K562 (cell line): ENCODE measurements around the gene NDUFA13. TPM values are rescaled to one million over a fixed set of nuclear protein-coding genes. Genes with fewer than 3 reads are reported as not detected.
A peak's percentile ranks its signal among the peaks of the same experiment; 100 is the strongest.

Source experiments
- ATAC-seq: fragments of 200-7000 bp; cut with Tn5 transposase; 3 replicates; pipeline ENCODE4 v1.9.1; 2020; ENCODE audit warnings: moderate library complexity
- BruUV-seq: library from RNA; stranded (reverse); fragments of 400-500 nt; replicated peaks from 2 replicates; lab custom pipeline; 2021; lab: Mats Ljungman, UMichigan
- CTCF ChIA-PET: fragments of 300-600 bp; formaldehyde crosslinking; extraction: SDS; loops from one replicate; lab custom pipeline; 2021; ENCODE audit warnings: low intra/inter-chr PET ratio; lab: Yijun Ruan, JAX
- POLR2A ChIA-PET: fragments of 300-600, 350-650 bp; sonication (Branson Sonifier 250); formaldehyde crosslinking; extraction: SDS; loops from one replicate; lab custom pipeline; 2021; ENCODE audit warnings: antibody characterized with exemption, inconsistent platforms; lab: Yijun Ruan, JAX
- DNase-seq, 4 experiments: peaks; one replicate each; pipeline versions ENCODE4 v3.0.0 to v3.0.0-alpha.2; 2011 to 2018; ENCODE audit warnings: low spot score in 3 of 4, mixed read lengths in 3 of 4; ENCODE audit errors: extremely low read depth in 1 of 4
- FAIRE-seq: peaks from 2 replicates; lab custom pipeline; 2011; peaks lifted over from hg19 to GRCh38; lab: Jason Lieb, UNC
- H2AFZ ChIP-seq: 2 replicates; pipeline ENCODE4 v1.6.0; 2011; ENCODE audit warnings: low read depth, low read length, control low read depth, inconsistent platforms
- H3K27ac ChIP-seq: fragments of 200-600 bp; 3 replicates; pipeline ENCODE4 v1.8.0; 2011; ENCODE audit warnings: low read depth, mild to moderate bottlenecking, control low read depth, inconsistent platforms, low read length, moderate library complexity, mixed read lengths; ENCODE audit errors: extremely low read depth
- H3K27me3 ChIP-seq, 2 experiments: fragments of 300-600 bp in 1 of 2; 2 replicates in 1 of 2; 3 replicates in 1 of 2; pipeline versions ENCODE4 v1.6.0 to v1.8.0; 2011; ENCODE audit warnings: inconsistent platforms in 2 of 2, low read length in 2 of 2, mild to moderate bottlenecking in 1 of 2, mixed read lengths in 1 of 2, moderate library complexity in 1 of 2; ENCODE audit not compliant: control insufficient read depth in 2 of 2, insufficient read depth in 2 of 2
- H3K36me3 ChIP-seq: fragments of 300-600 bp; 3 replicates; pipeline ENCODE4 v1.8.0; 2011; ENCODE audit warnings: mild to moderate bottlenecking, low read length, inconsistent platforms; ENCODE audit not compliant: control insufficient read depth, insufficient read depth
- H3K4me1 ChIP-seq, 2 experiments: fragments of 200-600 bp in 1 of 2; replicated peaks in 1 of 2; 2 replicates in 1 of 2; 3 replicates in 1 of 2; pipeline versions ENCODE4 v1.5.1 to v1.8.0; 2011; ENCODE audit warnings: inconsistent platforms in 2 of 2, low read length in 2 of 2, mild to moderate bottlenecking in 1 of 2, mixed read lengths in 1 of 2, moderate library complexity in 1 of 2; ENCODE audit not compliant: control insufficient read depth in 2 of 2, insufficient read depth in 2 of 2
- H3K4me2 ChIP-seq: 2 replicates; pipeline ENCODE4 v1.6.1; 2011; ENCODE audit warnings: low read length, control low read depth, inconsistent platforms, mixed read lengths; ENCODE audit not compliant: insufficient read depth
- H3K4me3 ChIP-seq: fragments of 200-600 bp; sonication (generic), shearing (Covaris generic); 2 replicates; pipeline ENCODE4 v1.5.1; 2016; ENCODE audit warnings: control low read depth, inconsistent platforms
- H3K79me2 ChIP-seq: fragments of 200-600 bp; 3 replicates; pipeline ENCODE4 v1.8.0; 2011; ENCODE audit warnings: low read length, inconsistent platforms; ENCODE audit not compliant: control insufficient read depth, insufficient read depth
- H3K9ac ChIP-seq, 2 experiments: 2 replicates each; pipeline versions ENCODE4 v1.6.0 to v1.6.1; 2011; ENCODE audit warnings: low read depth in 2 of 2, low read length in 2 of 2, control low read depth in 1 of 2, inconsistent platforms in 1 of 2, mild to moderate bottlenecking in 1 of 2, mixed read lengths in 1 of 2; ENCODE audit not compliant: insufficient read depth in 1 of 2
- H3K9me1 ChIP-seq: one replicate; pipeline ENCODE4 v1.6.0; 2011; ENCODE audit warnings: inconsistent platforms, mild to moderate bottlenecking, low read length, moderate library complexity; ENCODE audit not compliant: control insufficient read depth, insufficient read depth
- H3K9me3 ChIP-seq: replicated peaks from 2 replicates; pipeline ENCODE4 v1.5.1; 2011; ENCODE audit warnings: low read depth, low read length, inconsistent platforms; ENCODE audit not compliant: control insufficient read depth, insufficient read depth
- H4K20me1 ChIP-seq: replicated peaks from 2 replicates; pipeline ENCODE4 v1.6.1; 2011; ENCODE audit warnings: low read length, inconsistent platforms, mixed read lengths; ENCODE audit not compliant: control insufficient read depth, insufficient read depth
- C11orf30 ChIP-seq: fragments of 450-650 bp; IDR thresholded peaks from 2 replicates; pipeline ENCODE4 v1.6.1; 2016; ENCODE audit warnings: low read depth, mild to moderate bottlenecking
- CREBBP ChIP-seq: IDR thresholded peaks from one replicate; pipeline ENCODE4 v1.6.1; 2012; ENCODE audit warnings: low read depth, mild to moderate bottlenecking, control low read depth, inconsistent platforms, low read length
- ELK1 ChIP-seq: sonication (generic); formaldehyde crosslinking; IDR thresholded peaks from 2 replicates; pipeline ENCODE4 v1.8.1; 2022; ENCODE audit warnings: missing genetic modification reagents
- GMEB1 ChIP-seq: fragments of 250-450 bp; sonication (Bioruptor Pico); IDR thresholded peaks from 2 replicates; pipeline ENCODE4 v1.4.0; 2020; ENCODE audit warnings: mild to moderate bottlenecking
- NFE2 ChIP-seq: IDR thresholded peaks from 2 replicates; pipeline ENCODE4 v1.6.1; 2014; ENCODE audit warnings: antibody characterized with exemption, low read depth
- STAT6 ChIP-seq: sonication (generic); formaldehyde crosslinking; IDR thresholded peaks from 2 replicates; pipeline ENCODE4 v1.8.1; 2023; ENCODE audit warnings: mild to moderate bottlenecking, missing genetic modification reagents
- ZBTB2 ChIP-seq: fragments of 450-650 bp; IDR thresholded peaks from 2 replicates; pipeline ENCODE4 v1.6.1; 2016; ENCODE audit warnings: antibody characterized with exemption
- ZC3H8 ChIP-seq: fragments of 450-650 bp; IDR thresholded peaks from 2 replicates; pipeline ENCODE4 v1.6.1; 2017
- ZNF253 ChIP-seq: fragments of 250-450 bp; sonication (Bioruptor Pico); conservative IDR thresholded peaks from 2 replicates; pipeline ENCODE4 v1.6.1; 2021; ENCODE audit warnings: mild to moderate bottlenecking
- ZNF316 ChIP-seq: fragments of 450-650 bp; IDR thresholded peaks from 2 replicates; pipeline ENCODE4 v1.6.1; 2016
- ZNF436 ChIP-seq: fragments of 250-450, 450-650 bp; sonication (Bioruptor Pico); formaldehyde crosslinking; IDR thresholded peaks from 2 replicates; pipeline ENCODE4 v1.7.0; 2020; ENCODE audit warnings: mild to moderate bottlenecking
- ZNF699 ChIP-seq: fragments of 250-450 bp; sonication (Bioruptor Pico); IDR thresholded peaks from 2 replicates; pipeline ENCODE4 v1.8.0; 2021; ENCODE audit warnings: mild to moderate bottlenecking, moderate library complexity; ENCODE audit not compliant: insufficient replicate concordance
- ZNF785 ChIP-seq: fragments of 250-450 bp; sonication (Bioruptor Pico); IDR thresholded peaks from 2 replicates; pipeline ENCODE4 v1.4.0; 2020; ENCODE audit warnings: mild to moderate bottlenecking
- WGBS: fragments of 100-300 bp; shearing (Covaris generic); methylation state at CpG from one replicate; pipeline ENCODE4 v1.1.6; 2016; ENCODE audit warnings: low coverage, mixed read lengths; ENCODE audit not compliant: insufficient coverage; ENCODE audit errors: missing lambda C conversion rate; 5-methylcytosine and 5-hydroxymethylcytosine counted together
- in situ Hi-C: fragments of 300-500 bp; cut with MboI; formaldehyde crosslinking; loops from 4 replicates; pipeline ENCODE4 v1.15.0; 2018; ENCODE audit warnings: inconsistent platforms, mixed read lengths
- intact Hi-C: fragments of 100-400 bp; cut with micrococcal nuclease; formaldehyde crosslinking; loops from 2 replicates; pipeline ENCODE4 v1.14.2; 2022
- polyA plus RNA-seq, 8 experiments: library from polyadenylated mRNA; depleted of rRNA in 4 of 8; stranded (reverse) in 5 of 8; unstranded in 3 of 8; fragments of >200 nt; fragmentation: Nextera tagmentation in 2 of 8; fragmentation: Illumina TruSeq in 1 of 8; extraction: Ambion mirVana in 2 of 8; extraction: Trizol in 1 of 8; gene quantifications; 2 replicates each; pipeline versions ENCODE4 v1.2.1 to v1.2.3, GENCODE V29; 2011 to 2014; ENCODE audit warnings: inconsistent platforms in 1 of 8, missing spikeins in 1 of 8
- total RNA-seq, 7 experiments: library from RNA; depleted of rRNA in 6 of 7; stranded (reverse); fragments of >200 nt in 6 of 7; fragmentation: Illumina TruSeq in 2 of 7; extraction: Trizol in 2 of 7; gene quantifications; 2 replicates each; pipeline versions ENCODE4 v1.2.1 to v1.2.3, GENCODE V29; 2011 to 2021; ENCODE audit warnings: low replicate concordance in 1 of 7

Gene NDUFA13
- total and polyA plus RNA-seq, 9 of the 15 experiments (the other 6 are each of a cell fraction or from before 2014, with no cell fraction given): 146 to 596 (median 429) TPM

GRCh38 chr19:19542507-19542906, 26.5 kb downstream of the NDUFA13 start:
- FAIRE-seq (no peak), DNase-seq (no peak), ATAC-seq (no peak)
- ChIA-PET CTCF (no interaction called here), POLR2A (no interaction called here)
- no peak for TF ChIP-seq ZNF253 (CRISPR knock-in tag)
- peak; percentile 22; the same call in 1 of the 2 replicates for TF ChIP-seq ZNF316
- no peak for TF ChIP-seq ZBTB2
- TF ChIP-seq NFE2: peak; percentile 64
- peak; percentile 54 for TF ChIP-seq C11orf30
- no peak for TF ChIP-seq ZNF436 (CRISPR knock-in tag)
- TF ChIP-seq ZNF785 (CRISPR knock-in tag): no peak
- TF ChIP-seq STAT6 (CRISPR knock-in tag): no peak
- no peak for TF ChIP-seq ELK1 (CRISPR knock-in tag)
- TF ChIP-seq CREBBP: no peak
- no peak for TF ChIP-seq GMEB1 (CRISPR knock-in tag)
- no peak for TF ChIP-seq ZC3H8
- TF ChIP-seq ZNF699 (CRISPR knock-in tag): no peak
- no TSS peak for BruUV-seq
- Histone ChIP-seq H3K4me3 (no peak overlapping the region), H2AFZ (no peak overlapping the region), H3K9me3 (no peaks in the 10 kb centered on the region; the same call in 1 of the 2 replicates), H3K9me1 (no peaks in the 10 kb centered on the region), H3K79me2 (no peaks in the 10 kb centered on the region), H3K9ac (peak overlapping the region in 1 of 2 experiments; percentile 20; a peak in 2 of 4 replicates), H3K27ac (no peak overlapping the region), H3K27me3 (peaks cover 3 to 16% of the 10 kb centered on the region in 2 experiments; a peak in 3 of 5 replicates), H4K20me1 (no peaks in the 10 kb centered on the region), H3K36me3 (no peaks in the 10 kb centered on the region), H3K4me1 (peaks cover 2 to 73% of the 10 kb centered on the region in 2 experiments; a peak in 2 of 5 replicates), H3K4me2 (no peak overlapping the region)
- WGBS: 38% methylated on average over 12 of the region's 12 CpGs
- intact Hi-C loops (no loop called here), in situ Hi-C loops (loop anchor here (25.0 kb wide), 1 partner anchor 95 kb away; the partner anchor contains the start of genes GMIP and LPAR2)
